Measurements from ENCODE around the gene ABO. TPM values are rescaled to one million over a fixed set of nuclear protein-coding genes. Genes with fewer than 3 reads are reported as not detected.

ABO gene
- total RNA-seq, 1 experiment from 2014 or later: 2.8 TPM

GRCh38 chr9:133257465-133257956 lies 17.5 kb downstream of the ABO start:
- no TSS peak for BruUV-seq (replicated peaks)
- H3K9me3 Mint-ChIP-seq (ENCODE audit: low read depth, unreplicated experiment): no peaks in the 10 kb centered on the region
- H3K4me3 Mint-ChIP-seq (ENCODE audit: low read depth, unreplicated experiment): no peak overlapping the region
- CTCF ChIA-PET: no interaction called here
- no peaks in the 10 kb centered on the region for H3K4me1 Mint-ChIP-seq (ENCODE audit: low read depth, unreplicated experiment)
- no peak overlapping the region for H3K27ac Mint-ChIP-seq (ENCODE audit: unreplicated experiment)
- no peak for TF ChIP-seq CTCF (IDR thresholded peaks at IDR 0.05; ENCODE audit: unreplicated experiment)
- intact Hi-C loops (cut with micrococcal nuclease; ENCODE audit: unreplicated experiment): no loop called here
- H3K27me3 Mint-ChIP-seq (ENCODE audit: unreplicated experiment): no peaks in the 10 kb centered on the region
- no peaks in the 10 kb centered on the region for H3K36me3 Mint-ChIP-seq (ENCODE audit: insufficient read depth, unreplicated experiment)
- no peak for DNase-seq

- intact Hi-C loops (cut with micrococcal nuclease; ENCODE audit: unreplicated experiment): no loop called here
- peaks cover 4% of the 10 kb centered on the region for H3K36me3 Mint-ChIP-seq (ENCODE audit: insufficient read depth, unreplicated experiment)
- no peaks in the 10 kb centered on the region for H3K4me1 Mint-ChIP-seq (ENCODE audit: low read depth, unreplicated experiment)
- no peak overlapping the region for H3K27ac Mint-ChIP-seq (ENCODE audit: unreplicated experiment)
- TF ChIP-seq CTCF (IDR thresholded peaks at IDR 0.05; ENCODE audit: unreplicated experiment): no peak
- H3K9me3 Mint-ChIP-seq (ENCODE audit: low read depth, unreplicated experiment): no peaks in the 10 kb centered on the region
- H3K27me3 Mint-ChIP-seq (ENCODE audit: unreplicated experiment): no peaks in the 10 kb centered on the region
- H3K4me3 Mint-ChIP-seq (ENCODE audit: low read depth, unreplicated experiment): no peak overlapping the region
- no TSS peak for BruUV-seq (replicated peaks)
- CTCF ChIA-PET: interaction anchor here (0.6 kb wide), 1 partner anchor 100 kb away, joined by 4 read pairs; no protein-coding TSS in a partner anchor
- no peak for DNase-seq
Measured at GRCh38 chr9:133256686-133257091, 18.3 kb downstream of the ABO start.

- Mint-ChIP-seq H3K27me3 (ENCODE audit: unreplicated experiment) (no peaks in the 10 kb centered on the region), H3K9me3 (ENCODE audit: low read depth, unreplicated experiment) (no peaks in the 10 kb centered on the region), H3K4me3 (ENCODE audit: low read depth, unreplicated experiment) (no peak overlapping the region), H3K4me1 (ENCODE audit: low read depth, unreplicated experiment) (no peaks in the 10 kb centered on the region), H3K27ac (ENCODE audit: unreplicated experiment) (no peak overlapping the region), H3K36me3 (ENCODE audit: insufficient read depth, unreplicated experiment) (peaks cover 4% of the 10 kb centered on the region)
- intact Hi-C loops (cut with micrococcal nuclease; ENCODE audit: unreplicated experiment): no loop called here
- TF ChIP-seq CTCF (IDR thresholded peaks at IDR 0.05; ENCODE audit: unreplicated experiment): no peak
- CTCF ChIA-PET: interaction anchor here (0.6 kb wide), 1 partner anchor 99 kb away, joined by 4 read pairs; no protein-coding TSS in a partner anchor
- no peak for DNase-seq
- BruUV-seq (replicated peaks): no TSS peak
Measured at GRCh38 chr9:133256136-133256461, 18.9 kb downstream of the ABO start.

- CTCF ChIA-PET: no interaction called here
- Mint-ChIP-seq H3K9me3 (ENCODE audit: low read depth, unreplicated experiment) (no peaks in the 10 kb centered on the region), H3K27ac (ENCODE audit: unreplicated experiment) (no peak overlapping the region), H3K4me3 (ENCODE audit: low read depth, unreplicated experiment) (no peak overlapping the region), H3K27me3 (ENCODE audit: unreplicated experiment) (no peaks in the 10 kb centered on the region), H3K36me3 (ENCODE audit: insufficient read depth, unreplicated experiment) (peaks cover 4% of the 10 kb centered on the region), H3K4me1 (ENCODE audit: low read depth, unreplicated experiment) (peaks cover 4% of the 10 kb centered on the region)
- intact Hi-C loops (cut with micrococcal nuclease; ENCODE audit: unreplicated experiment): no loop called here
- TF ChIP-seq CTCF (IDR thresholded peaks at IDR 0.05; ENCODE audit: unreplicated experiment): no peak
- BruUV-seq (replicated peaks): no TSS peak
- DNase-seq: no peak
Measured at GRCh38 chr9:133255371-133256135, 19.4 kb downstream of the ABO start.

All from Calu3 (cell line).